Small intestine (tissue), 7 donors: Measurements from ENCODE around the gene PSAT1. TPM values are rescaled to one million over a fixed set of nuclear protein-coding genes. Genes with fewer than 3 reads are reported as not detected.

Experiments
- DNase-seq, 2 donors: peaks; one replicate each; pipeline versions ENCODE4 v3.0.0 to v3.0.0-alpha.2; 2013
- FAIRE-seq: peaks from 2 replicates; lab custom pipeline; 2012; peaks lifted over from hg19 to GRCh38; lab: Jason Lieb, UNC
- H3K27ac ChIP-seq, 3 donors: one replicate each; pipeline ENCODE4 v1.5.1; 2013; ENCODE audit warnings: low read length in 2 of 3, mild to moderate bottlenecking in 2 of 3, control low read depth in 1 of 3, inconsistent platforms in 1 of 3, low read depth in 1 of 3, moderate library complexity in 1 of 3
- H3K27me3 ChIP-seq, 3 donors: one replicate each; pipeline ENCODE4 v1.6.1; 2013; ENCODE audit warnings: low read length in 3 of 3, inconsistent platforms in 1 of 3; ENCODE audit not compliant: control insufficient read depth in 3 of 3, insufficient read depth in 3 of 3
- H3K36me3 ChIP-seq, 3 donors: one replicate each; pipeline ENCODE4 v1.6.1; 2013; ENCODE audit warnings: low read length in 3 of 3, inconsistent platforms in 1 of 3, low read depth in 1 of 3, mild to moderate bottlenecking in 1 of 3, moderate library complexity in 1 of 3; ENCODE audit not compliant: control insufficient read depth in 3 of 3, insufficient read depth in 2 of 3
- H3K4me1 ChIP-seq, 3 donors: one replicate each; pipeline ENCODE4 v1.6.1; 2013; ENCODE audit warnings: low read length in 2 of 3, inconsistent platforms in 1 of 3, low read depth in 1 of 3, mild to moderate bottlenecking in 1 of 3, moderate library complexity in 1 of 3; ENCODE audit not compliant: control insufficient read depth in 3 of 3, insufficient read depth in 2 of 3
- H3K4me3 ChIP-seq, 3 donors: one replicate each; pipeline ENCODE4 v1.5.1; 2013; ENCODE audit warnings: low read length in 3 of 3, control low read depth in 1 of 3, inconsistent platforms in 1 of 3, low read depth in 1 of 3, mild to moderate bottlenecking in 1 of 3, moderate library complexity in 1 of 3
- H3K9me3 ChIP-seq, 2 donors: one replicate each; pipeline ENCODE4 v1.6.1; 2013; ENCODE audit warnings: low read depth in 1 of 2, low read length in 1 of 2; ENCODE audit not compliant: control insufficient read depth in 2 of 2, insufficient read depth in 1 of 2
- WGBS, 3 donors: extraction: QIAGEN DNeasy Blood & Tissue Kit; methylation state at CpG; one replicate each; pipeline ENCODE4 v1.1.7; 2013; 5-methylcytosine and 5-hydroxymethylcytosine counted together
- polyA plus RNA-seq, 4 donors: library from polyadenylated mRNA; stranded (reverse) in 3 of 4; unstranded in 1 of 4; fragments of 200-250 nt in 3 of 4; fragments of 120-200 nt in 1 of 4; gene quantifications; one replicate each; pipeline versions ENCODE4 v1.2.1 to v1.2.3, GENCODE V29; 2013
- donor health status: healthy with polysubstance abuse.
- donor health status: control.
- donor health status: control.
- donor health status: Bipolar disorder and iron deficiency.
- donor health status: healthy.

Gene PSAT1
- polyA plus RNA-seq, 4 donors = 1.8 to 101 (median 2.9) TPM

GRCh38 chr9:78371981-78372380, 75.1 kb downstream of the PSAT1 start:
- Histone ChIP-seq H3K36me3 (no peaks in the 10 kb centered on the region), H3K9me3 (no peaks in the 10 kb centered on the region), H3K4me3 (no peak overlapping the region), H3K27me3 (peaks cover 0 to 7% (median 0%) of the 10 kb centered on the region in 3 donors), H3K27ac (no peak overlapping the region), H3K4me1 (no peaks in the 10 kb centered on the region)
- FAIRE-seq (no peak), DNase-seq (no peak)
- WGBS, 3 donors = 65 to 78% (median 75%) methylated on average over 7 of the region's 7 CpGs

Other genes starting within 250 kb of the PSAT1 start
- gene CEP78, start 61.0 kb upstream of the PSAT1 start, polyA plus RNA-seq = 10 to 100 TPM in 1 of 4 donors, 1 to 10 TPM in 2, under 1 TPM in 1; 0.81 to 14.9 (median 5.7) TPM